ENCODE results near the gene ADAM12.
"Not testable (repeated sequence)": the region's sequence is repeated elsewhere in the genome, so short reads cannot be mapped to it uniquely, and the experiment has no call there.

The ADAM12 gene

GRCh38 chr10:126006264-126006663 lies 382.0 kb downstream of the ADAM12 start:
- DNase-seq = no peak

- no peak for DNase-seq
Measured at GRCh38 chr10:126004752-126005151, 383.5 kb downstream of the ADAM12 start.

- DNase-seq = no peak
Measured at GRCh38 chr10:126001576-126001975, 386.7 kb downstream of the ADAM12 start.

- DNase-seq = no peak
Measured at GRCh38 chr10:125999694-126000093, 388.6 kb downstream of the ADAM12 start.

GRCh38 chr10:125997586-125997985 lies 390.7 kb downstream of the ADAM12 start:
- DNase-seq = no peak

GRCh38 chr10:125995726-125996304 lies 392.5 kb downstream of the ADAM12 start:
- DNase-seq = no peak

GRCh38 chr10:125994601-125995000 lies 393.7 kb downstream of the ADAM12 start:
- no peak for DNase-seq

- DNase-seq = no peak
Measured at GRCh38 chr10:125992254-125992653, 396.0 kb downstream of the ADAM12 start.

GRCh38 chr10:125991392-125991791 lies 396.9 kb downstream of the ADAM12 start:
- DNase-seq = no peak

- no peak for DNase-seq
Measured at GRCh38 chr10:125990974-125991373, 397.3 kb downstream of the ADAM12 start.

GRCh38 chr10:125989791-125990190 lies 398.5 kb downstream of the ADAM12 start:
- no peak for DNase-seq

- peak; percentile 35 to 81 (median 70) for DNase-seq
Measured at GRCh38 chr10:125985557-125986240, 402.6 kb downstream of the ADAM12 start.

- peak; percentile 17 to 63 (median 36) for DNase-seq
Measured at GRCh38 chr10:125984865-125985495, 403.3 kb downstream of the ADAM12 start.

- DNase-seq = no peak
Measured at GRCh38 chr10:125984346-125984745, 403.9 kb downstream of the ADAM12 start.

- DNase-seq = no peak
Measured at GRCh38 chr10:125983656-125984055, 404.6 kb downstream of the ADAM12 start.

GRCh38 chr10:125983161-125983560 lies 405.1 kb downstream of the ADAM12 start:
- no peak for DNase-seq

GRCh38 chr10:125982260-125982948 lies 405.9 kb downstream of the ADAM12 start:
- DNase-seq = peak; percentile 75 to 90 (median 86)

GRCh38 chr10:125980521-125981035 lies 407.7 kb downstream of the ADAM12 start:
- DNase-seq = peak in 1 of 4 experiments; percentile 2

GRCh38 chr10:125979976-125980375 lies 408.3 kb downstream of the ADAM12 start:
- DNase-seq = no peak

- peak in 2 of 4 experiments; percentile 8 to 15 for DNase-seq
Measured at GRCh38 chr10:125976960-125977605, 411.2 kb downstream of the ADAM12 start.

- not testable (repeated sequence) for DNase-seq
Measured at GRCh38 chr10:125970077-125970630, 418.1 kb downstream of the ADAM12 start.

- DNase-seq = no peak
Measured at GRCh38 chr10:125967533-125967932, 420.7 kb downstream of the ADAM12 start.

Data from suppressor macrophage (primary cell).